SK-N-SH treated with all-trans-retinoic acid at 6 μM for 48 hours (cell line): Measurements from ENCODE around the gene FGD3.

Experiments
- ARNTL ChIP-seq: fragments of 450-650 bp; formaldehyde crosslinking; IDR thresholded peaks from 2 replicates; pipeline ENCODE4 v1.5.0; 2020; ENCODE audit warnings: low read depth, mild to moderate bottlenecking, moderate library complexity, borderline replicate concordance
- BACH2 ChIP-seq: fragments of 250-450 bp; sonication (Bioruptor Pico); IDR thresholded peaks from 2 replicates; pipeline ENCODE4 v1.9.0; 2021; ENCODE audit warnings: mild to moderate bottlenecking, borderline replicate concordance
- ESRRG ChIP-seq: fragments of 250-450 bp; sonication (Bioruptor Pico); IDR thresholded peaks from 2 replicates; pipeline ENCODE4 v1.6.1; 2021; ENCODE audit warnings: mild to moderate bottlenecking
- GLIS3 ChIP-seq: fragments of 250-450 bp; sonication (Bioruptor Pico); IDR thresholded peaks from 2 replicates; pipeline ENCODE4 v1.5.0; 2020; ENCODE audit warnings: mild to moderate bottlenecking, moderate library complexity
- ISL1 ChIP-seq: fragments of 250-450 bp; sonication (Bioruptor Pico); IDR thresholded peaks from 2 replicates; pipeline ENCODE4 v2.1.2; 2022; ENCODE audit warnings: mild to moderate bottlenecking, moderate library complexity
- RARB ChIP-seq: fragments of 250-450 bp; sonication (Bioruptor Pico); IDR thresholded peaks from 2 replicates; pipeline ENCODE4 v1.8.0; 2021; ENCODE audit warnings: mild to moderate bottlenecking, moderate library complexity
- SNAI2 ChIP-seq: fragments of 250-450 bp; sonication (Bioruptor Pico); IDR thresholded peaks from 2 replicates; pipeline ENCODE4 v1.5.0; 2020; ENCODE audit warnings: mild to moderate bottlenecking, moderate library complexity
- ZFP3 ChIP-seq: fragments of 250-450 bp; sonication (Bioruptor Pico); IDR thresholded peaks from 2 replicates; pipeline ENCODE4 v1.5.0; 2020; ENCODE audit warnings: mild to moderate bottlenecking, moderate library complexity
- ZFP30 ChIP-seq: fragments of 450-650 bp; formaldehyde crosslinking; IDR thresholded peaks from 2 replicates; pipeline ENCODE4 v1.5.0; 2022; ENCODE audit warnings: mild to moderate bottlenecking, moderate library complexity
- TF ChIP-seq, protein P1 (sequence below): fragments of 250-450 bp; sonication (Bioruptor Pico); IDR thresholded peaks from 2 replicates; pipeline ENCODE4 v1.8.0; 2021; ENCODE audit warnings: low read depth, mild to moderate bottlenecking, moderate library complexity, borderline replicate concordance
- TF ChIP-seq, protein P2 (sequence below): fragments of 250-450 bp; sonication (Bioruptor Pico); IDR thresholded peaks from 2 replicates; pipeline ENCODE4 v1.8.0; 2020; ENCODE audit warnings: mild to moderate bottlenecking, moderate library complexity, borderline replicate concordance
- TF ChIP-seq, protein P3 (sequence below): fragments of 250-450 bp; sonication (Bioruptor Pico); IDR thresholded peaks from 2 replicates; pipeline ENCODE4 v1.5.1; 2020; ENCODE audit warnings: low read depth, mild to moderate bottlenecking, moderate library complexity

DNA sequence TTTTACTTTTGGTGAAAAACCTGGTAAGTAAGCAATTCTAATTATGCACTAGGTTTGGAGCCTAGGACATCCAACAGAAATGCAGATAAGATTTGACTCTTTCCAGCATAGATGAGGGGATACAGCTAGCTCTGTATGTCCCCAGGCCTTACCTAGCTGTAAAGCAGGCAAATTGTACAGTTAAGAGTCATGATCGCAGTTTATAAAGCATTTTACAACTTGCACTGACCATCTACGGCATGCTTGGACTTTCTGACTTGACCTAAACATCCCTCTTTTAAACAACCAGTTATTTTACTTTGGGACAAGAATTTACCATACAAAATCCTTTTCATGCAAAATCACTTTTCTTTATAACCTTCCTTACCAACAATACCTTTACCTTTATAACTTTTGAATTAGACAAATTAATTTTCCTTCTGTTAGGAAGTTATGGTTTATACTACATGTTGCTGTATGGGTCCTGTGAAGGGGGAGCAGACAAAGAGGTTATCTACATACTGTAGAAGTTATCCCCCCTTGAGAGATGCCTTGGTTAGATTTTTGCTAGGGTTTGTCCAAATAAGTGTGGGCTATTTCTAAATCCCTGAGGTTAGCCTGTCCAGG, 36.8 kb downstream of the FGD3 start:
- TF ChIP-seq, protein P1, sequence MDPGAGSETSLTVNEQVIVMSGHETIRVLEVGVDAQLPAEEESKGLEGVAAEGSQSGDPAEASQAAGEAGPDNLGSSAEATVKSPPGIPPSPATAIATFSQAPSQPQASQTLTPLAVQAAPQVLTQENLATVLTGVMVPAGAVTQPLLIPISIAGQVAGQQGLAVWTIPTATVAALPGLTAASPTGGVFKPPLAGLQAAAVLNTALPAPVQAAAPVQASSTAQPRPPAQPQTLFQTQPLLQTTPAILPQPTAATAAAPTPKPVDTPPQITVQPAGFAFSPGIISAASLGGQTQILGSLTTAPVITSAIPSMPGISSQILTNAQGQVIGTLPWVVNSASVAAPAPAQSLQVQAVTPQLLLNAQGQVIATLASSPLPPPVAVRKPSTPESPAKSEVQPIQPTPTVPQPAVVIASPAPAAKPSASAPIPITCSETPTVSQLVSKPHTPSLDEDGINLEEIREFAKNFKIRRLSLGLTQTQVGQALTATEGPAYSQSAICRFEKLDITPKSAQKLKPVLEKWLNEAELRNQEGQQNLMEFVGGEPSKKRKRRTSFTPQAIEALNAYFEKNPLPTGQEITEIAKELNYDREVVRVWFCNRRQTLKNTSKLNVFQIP, result no peak
- TF ChIP-seq BACH2 (CRISPR knock-in tag) (no peak), GLIS3 (CRISPR knock-in tag) (no peak), ZFP30 (CRISPR knock-in tag) (no peak), ZFP3 (CRISPR knock-in tag) (no peak), RARB (no peak), ARNTL (CRISPR knock-in tag) (no peak), ISL1 (no peak), ESRRG (CRISPR knock-in tag) (no peak), SNAI2 (no peak)
- TF ChIP-seq, protein P2, sequence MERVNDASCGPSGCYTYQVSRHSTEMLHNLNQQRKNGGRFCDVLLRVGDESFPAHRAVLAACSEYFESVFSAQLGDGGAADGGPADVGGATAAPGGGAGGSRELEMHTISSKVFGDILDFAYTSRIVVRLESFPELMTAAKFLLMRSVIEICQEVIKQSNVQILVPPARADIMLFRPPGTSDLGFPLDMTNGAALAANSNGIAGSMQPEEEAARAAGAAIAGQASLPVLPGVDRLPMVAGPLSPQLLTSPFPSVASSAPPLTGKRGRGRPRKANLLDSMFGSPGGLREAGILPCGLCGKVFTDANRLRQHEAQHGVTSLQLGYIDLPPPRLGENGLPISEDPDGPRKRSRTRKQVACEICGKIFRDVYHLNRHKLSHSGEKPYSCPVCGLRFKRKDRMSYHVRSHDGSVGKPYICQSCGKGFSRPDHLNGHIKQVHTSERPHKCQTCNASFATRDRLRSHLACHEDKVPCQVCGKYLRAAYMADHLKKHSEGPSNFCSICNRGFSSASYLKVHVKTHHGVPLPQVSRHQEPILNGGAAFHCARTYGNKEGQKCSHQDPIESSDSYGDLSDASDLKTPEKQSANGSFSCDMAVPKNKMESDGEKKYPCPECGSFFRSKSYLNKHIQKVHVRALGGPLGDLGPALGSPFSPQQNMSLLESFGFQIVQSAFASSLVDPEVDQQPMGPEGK, result no peak
- TF ChIP-seq, protein P3, sequence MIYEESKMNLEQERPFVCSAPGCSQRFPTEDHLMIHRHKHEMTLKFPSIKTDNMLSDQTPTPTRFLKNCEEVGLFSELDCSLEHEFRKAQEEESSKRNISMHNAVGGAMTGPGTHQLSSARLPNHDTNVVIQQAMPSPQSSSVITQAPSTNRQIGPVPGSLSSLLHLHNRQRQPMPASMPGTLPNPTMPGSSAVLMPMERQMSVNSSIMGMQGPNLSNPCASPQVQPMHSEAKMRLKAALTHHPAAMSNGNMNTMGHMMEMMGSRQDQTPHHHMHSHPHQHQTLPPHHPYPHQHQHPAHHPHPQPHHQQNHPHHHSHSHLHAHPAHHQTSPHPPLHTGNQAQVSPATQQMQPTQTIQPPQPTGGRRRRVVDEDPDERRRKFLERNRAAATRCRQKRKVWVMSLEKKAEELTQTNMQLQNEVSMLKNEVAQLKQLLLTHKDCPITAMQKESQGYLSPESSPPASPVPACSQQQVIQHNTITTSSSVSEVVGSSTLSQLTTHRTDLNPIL, result no peak
